Right atrium auricular region (tissue), 2 donors: ENCODE measurements around the gene TXNL4A. TPM values are rescaled to one million over a fixed set of nuclear protein-coding genes. Genes with fewer than 3 reads are reported as not detected.
A peak's percentile ranks its signal among the peaks of the same experiment; 100 is the strongest.
"Not testable (repeated sequence)": the region's sequence is repeated elsewhere in the genome, so short reads cannot be mapped to it uniquely, and the experiment has no call there.

Experiments
- DNase-seq: peaks from one replicate; pipeline ENCODE4 v3.0.0-alpha.2; 2019; ENCODE audit warnings: low spot score
- H3K27ac ChIP-seq, 2 donors: fragments of 200-600 bp; sonication (generic); 1 replicate in 1 of 2; 2 replicates in 1 of 2; pipeline ENCODE4 v1.5.1; 2016 to 2019
- H3K27me3 ChIP-seq, 2 donors: fragments of 200-600 bp; sonication (generic); one replicate each; pipeline versions ENCODE4 v1.5.1 to v1.6.0; 2017 to 2019
- H3K36me3 ChIP-seq: fragments of 200-600 bp; sonication (generic); one replicate; pipeline ENCODE4 v1.5.1; 2016
- H3K4me1 ChIP-seq, 2 donors: fragments of 200-600 bp; sonication (generic); one replicate each; pipeline versions ENCODE4 v1.5.1 to v1.6.0; 2017 to 2019
- H3K4me3 ChIP-seq, 2 donors: fragments of 200-600 bp; sonication (generic); 1 replicate in 1 of 2; 2 replicates in 1 of 2; pipeline ENCODE4 v1.5.1; 2017 to 2019; ENCODE audit warnings: mild to moderate bottlenecking in 1 of 2, moderate library complexity in 1 of 2
- H3K9me3 ChIP-seq, 2 donors: fragments of 200-600 bp; sonication (generic); one replicate each; pipeline ENCODE4 v1.5.1; 2019
- total RNA-seq, 2 donors: library from RNA; depleted of rRNA; stranded (reverse); fragments of >200 nt; gene quantifications; one replicate each; pipeline ENCODE4 v1.1.0, GENCODE V29; 2016
- TF ChIP-seq, protein P1 (sequence below), 2 donors: fragments of 200-600 bp; sonication (generic); IDR thresholded peaks; one replicate each; pipeline ENCODE4 v1.5.1; 2019; ENCODE audit warnings: antibody characterized with exemption in 2 of 2

TXNL4A gene
- total RNA-seq, 2 donors from 2014 or later = 20.8 to 37.5 TPM

DNA sequence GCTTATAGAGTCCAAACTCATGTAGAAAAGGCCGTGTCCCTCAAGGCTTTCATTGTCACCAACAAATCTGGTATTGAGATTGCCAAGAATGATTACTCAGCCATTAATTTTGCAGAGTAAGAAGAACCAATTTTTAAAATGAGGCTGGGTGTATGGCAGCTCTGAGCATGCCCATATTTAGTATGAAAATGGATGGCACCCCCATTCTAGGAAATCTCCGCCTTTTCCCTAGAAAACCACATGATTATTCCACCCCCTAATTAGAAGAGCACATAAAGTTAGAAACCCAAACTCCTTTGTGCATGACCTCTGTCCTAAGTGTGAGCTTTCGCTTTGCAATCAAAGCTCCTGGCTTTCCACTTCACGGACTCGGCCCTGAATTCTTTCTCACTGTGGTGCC is 14.1 kb upstream of the TXNL4A start:
- no peak for DNase-seq
- no peak overlapping the region for H3K27ac ChIP-seq
- H3K27me3 ChIP-seq = no peaks in the 10 kb centered on the region
- no peaks in the 10 kb centered on the region for H3K36me3 ChIP-seq
- H3K4me1 ChIP-seq = no peaks in the 10 kb centered on the region
- no peak overlapping the region for H3K4me3 ChIP-seq
- H3K9me3 ChIP-seq = peaks cover 0 to 9% of the 10 kb centered on the region in 2 donors
- TF ChIP-seq, protein P1, sequence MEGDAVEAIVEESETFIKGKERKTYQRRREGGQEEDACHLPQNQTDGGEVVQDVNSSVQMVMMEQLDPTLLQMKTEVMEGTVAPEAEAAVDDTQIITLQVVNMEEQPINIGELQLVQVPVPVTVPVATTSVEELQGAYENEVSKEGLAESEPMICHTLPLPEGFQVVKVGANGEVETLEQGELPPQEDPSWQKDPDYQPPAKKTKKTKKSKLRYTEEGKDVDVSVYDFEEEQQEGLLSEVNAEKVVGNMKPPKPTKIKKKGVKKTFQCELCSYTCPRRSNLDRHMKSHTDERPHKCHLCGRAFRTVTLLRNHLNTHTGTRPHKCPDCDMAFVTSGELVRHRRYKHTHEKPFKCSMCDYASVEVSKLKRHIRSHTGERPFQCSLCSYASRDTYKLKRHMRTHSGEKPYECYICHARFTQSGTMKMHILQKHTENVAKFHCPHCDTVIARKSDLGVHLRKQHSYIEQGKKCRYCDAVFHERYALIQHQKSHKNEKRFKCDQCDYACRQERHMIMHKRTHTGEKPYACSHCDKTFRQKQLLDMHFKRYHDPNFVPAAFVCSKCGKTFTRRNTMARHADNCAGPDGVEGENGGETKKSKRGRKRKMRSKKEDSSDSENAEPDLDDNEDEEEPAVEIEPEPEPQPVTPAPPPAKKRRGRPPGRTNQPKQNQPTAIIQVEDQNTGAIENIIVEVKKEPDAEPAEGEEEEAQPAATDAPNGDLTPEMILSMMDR (IDR thresholded peaks at IDR 0.05) = no peak

DNA sequence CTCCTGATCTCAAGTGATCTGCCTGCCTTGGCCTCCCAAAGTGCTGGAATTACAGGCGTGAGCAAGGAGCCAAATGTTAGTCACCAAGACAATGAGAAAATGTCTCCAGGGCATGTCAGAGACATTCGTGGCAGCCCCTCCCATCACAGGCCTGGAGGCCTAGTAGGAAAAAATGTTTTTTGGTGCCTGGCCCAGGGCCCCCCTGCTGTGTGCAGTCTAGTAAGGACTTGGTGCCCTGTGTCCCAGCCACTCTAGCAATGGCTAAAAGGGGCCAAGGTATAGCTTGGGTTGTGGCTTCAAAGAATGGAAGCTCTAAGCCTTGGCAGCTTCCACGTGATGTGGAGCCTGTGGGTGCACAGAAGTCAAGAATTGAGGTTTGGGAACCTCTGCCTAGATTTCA is 12.5 kb upstream of the TXNL4A start:
- Histone ChIP-seq H3K36me3 (no peaks in the 10 kb centered on the region), H3K9me3 (peaks cover 0 to 9% of the 10 kb centered on the region in 2 donors), H3K27ac (no peak overlapping the region), H3K4me1 (no peaks in the 10 kb centered on the region), H3K4me3 (no peak overlapping the region), H3K27me3 (no peaks in the 10 kb centered on the region)
- DNase-seq = no peak
- TF ChIP-seq, protein P1 (IDR thresholded peaks at IDR 0.05) = no peak

DNA sequence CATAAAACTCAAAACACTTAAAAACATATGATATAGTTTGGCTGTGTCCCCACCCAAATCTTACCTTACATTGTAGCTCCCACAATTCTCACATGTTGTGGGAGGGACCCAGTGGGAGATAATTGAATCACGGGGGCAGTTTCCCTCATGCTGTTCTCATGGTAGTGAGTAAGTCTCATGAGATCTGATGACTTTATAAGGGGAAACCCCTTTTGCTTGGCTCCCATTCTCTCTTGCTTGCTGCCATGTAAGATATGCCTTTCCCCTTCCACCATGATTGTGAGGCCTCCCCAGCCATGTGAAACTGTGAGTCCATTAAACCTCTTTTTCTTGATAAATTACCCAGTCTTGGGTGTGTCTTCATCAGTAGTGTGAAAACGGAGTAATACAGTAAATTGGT is 11.3 kb upstream of the TXNL4A start:
- not testable (repeated sequence) for H3K27ac ChIP-seq, H3K4me3 ChIP-seq, H3K36me3 ChIP-seq, H3K27me3 ChIP-seq, DNase-seq, H3K9me3 ChIP-seq, H3K4me1 ChIP-seq

DNA sequence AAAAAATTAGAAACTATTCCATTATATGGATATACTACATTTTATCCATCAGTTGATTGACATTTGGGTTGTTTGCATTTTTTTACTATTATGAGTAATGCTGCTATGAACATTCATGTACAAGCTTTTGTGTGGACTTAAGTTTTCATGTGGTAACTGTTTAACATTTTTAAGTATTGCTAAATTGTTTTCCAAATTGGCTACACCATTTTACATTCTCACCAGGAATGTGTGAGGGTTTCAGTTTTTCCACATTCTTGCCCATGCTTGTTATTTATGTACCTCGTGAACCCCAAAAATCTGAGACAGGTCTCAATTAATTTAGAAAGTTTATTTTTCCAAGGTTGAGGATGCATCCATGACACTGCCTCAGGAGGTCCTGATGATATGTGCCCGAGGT is 3.1 kb upstream of the TXNL4A start:
- Histone ChIP-seq H3K4me1 (peaks cover 0 to 19% of the 10 kb centered on the region in 2 donors), H3K27me3 (no peaks in the 10 kb centered on the region), H3K36me3 (no peaks in the 10 kb centered on the region), H3K9me3 (no peaks in the 10 kb centered on the region), H3K4me3 (no peak overlapping the region), H3K27ac (no peak overlapping the region)
- no peak for DNase-seq
- TF ChIP-seq, protein P1 (IDR thresholded peaks at IDR 0.05) = no peak

DNA sequence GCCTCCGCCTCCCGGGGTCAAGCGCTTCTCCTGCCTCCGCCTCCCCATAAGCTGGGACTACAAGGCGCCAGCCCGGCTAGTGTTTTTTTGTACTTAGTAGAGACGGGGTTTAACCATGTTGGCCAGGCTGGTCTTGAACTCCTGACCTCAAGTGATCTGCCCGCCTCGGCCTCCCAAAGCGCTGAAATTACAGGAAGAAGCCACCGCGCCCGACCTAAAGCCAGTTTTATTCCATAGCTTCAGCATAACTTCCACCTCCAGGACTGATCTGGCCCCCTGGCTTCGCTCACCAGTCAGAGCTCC is 783 bp upstream of the TXNL4A start:
- no peak for DNase-seq
- Histone ChIP-seq H3K36me3 (no peaks in the 10 kb centered on the region), H3K9me3 (no peaks in the 10 kb centered on the region), H3K4me1 (peaks cover 0 to 21% of the 10 kb centered on the region in 2 donors), H3K27ac (peak overlapping the region; percentile 97 to 99), H3K4me3 (peak overlapping the region; percentile 72 to 93), H3K27me3 (no peaks in the 10 kb centered on the region)
- TF ChIP-seq, protein P1 (IDR thresholded peaks at IDR 0.05) = no peak

DNA sequence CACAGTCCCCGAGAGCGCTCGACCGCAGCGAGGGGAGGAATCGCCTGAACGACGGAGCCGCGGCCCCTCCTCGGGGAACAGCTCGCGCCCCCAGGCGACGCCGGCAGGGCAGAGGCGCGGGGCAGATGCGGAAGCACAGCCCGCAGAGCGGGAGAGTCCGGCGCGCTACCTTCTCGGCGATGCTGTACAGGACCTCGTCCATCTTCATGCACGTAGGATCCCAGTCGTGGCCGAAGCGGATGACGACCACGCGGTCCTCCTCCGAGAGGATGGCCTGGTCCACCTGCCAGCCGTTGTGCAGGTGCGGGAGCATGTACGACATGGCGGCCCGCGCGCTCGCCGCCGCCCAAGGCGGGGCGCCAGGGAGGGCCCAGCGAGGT is 302 bp downstream of the TXNL4A start:
- TF ChIP-seq, protein P1 (IDR thresholded peaks at IDR 0.05) = peak in 1 of 2 donors; percentile 60
- DNase-seq = no peak
- Histone ChIP-seq H3K9me3 (no peaks in the 10 kb centered on the region), H3K4me3 (peak overlapping the region; percentile 72 to 93), H3K27ac (peak overlapping the region; percentile 97 to 99), H3K27me3 (no peaks in the 10 kb centered on the region), H3K36me3 (no peaks in the 10 kb centered on the region), H3K4me1 (peaks cover 0 to 24% of the 10 kb centered on the region in 2 donors)
